ENCODE measurements around the gene OR2B3.

The OR2B3 gene

GRCh38 chr6:29107758-29108157 lies 20.6 kb upstream of the OR2B3 start, which contains the start of gene OR2J3:
TSS of gene OR2J3 (plus strand) at chr6:29108058. CDS start at chr6:29111891, 3,833 bp downstream.
- Mint-ChIP-seq H3K4me3 (no peak within 1 kb of the TSS), H3K9me3 (peaks cover 5% of the 10 kb centered on the region), H3K4me1 (no peaks in the 10 kb centered on the region), H3K36me3 (ENCODE audit: low read depth) (no peaks in the 10 kb centered on the region), H3K27ac (no peak within 1 kb of the TSS), H3K27me3 (ENCODE audit: low read depth) (peaks cover 16% of the 10 kb centered on the region)
- no peak for TF ChIP-seq CTCF (IDR thresholded peaks at IDR 0.05; ENCODE audit: unreplicated experiment in 3 of 3)

GRCh38 chr6:29099190-29099589 lies 12.1 kb upstream of the OR2B3 start, which contains the start of gene OR2J1:
TSS of gene OR2J1 (plus strand) at chr6:29099490. CDS start at chr6:29100943, 1,453 bp downstream.
- Mint-ChIP-seq H3K27ac (no peak within 1 kb of the TSS), H3K36me3 (ENCODE audit: low read depth) (no peaks in the 10 kb centered on the region), H3K9me3 (peaks cover 5% of the 10 kb centered on the region), H3K4me3 (no peak within 1 kb of the TSS), H3K27me3 (ENCODE audit: low read depth) (peaks cover 5% of the 10 kb centered on the region), H3K4me1 (no peaks in the 10 kb centered on the region)
- TF ChIP-seq CTCF (IDR thresholded peaks at IDR 0.05; ENCODE audit: unreplicated experiment in 3 of 3), result no peak

GRCh38 chr6:29097803-29098202 lies 10.7 kb upstream of the OR2B3 start:
- H3K4me1 Mint-ChIP-seq, result no peaks in the 10 kb centered on the region
- H3K4me3 Mint-ChIP-seq, result no peak overlapping the region
- no peaks in the 10 kb centered on the region for H3K36me3 Mint-ChIP-seq (ENCODE audit: low read depth)
- no peaks in the 10 kb centered on the region for H3K27me3 Mint-ChIP-seq (ENCODE audit: low read depth)
- H3K9me3 Mint-ChIP-seq, result no peaks in the 10 kb centered on the region
- H3K27ac Mint-ChIP-seq, result peak overlapping the region in 1 of 3 experiments; percentile 24
- TF ChIP-seq CTCF (IDR thresholded peaks at IDR 0.05; ENCODE audit: unreplicated experiment in 3 of 3), result no peak

GRCh38 chr6:29092957-29093356 lies 5.8 kb upstream of the OR2B3 start:
- Mint-ChIP-seq H3K9me3 (no peaks in the 10 kb centered on the region), H3K36me3 (ENCODE audit: low read depth) (no peaks in the 10 kb centered on the region), H3K27ac (peak overlapping the region in 2 of 3 experiments; percentile 7 to 33), H3K4me3 (no peak overlapping the region), H3K27me3 (ENCODE audit: low read depth) (no peaks in the 10 kb centered on the region), H3K4me1 (no peaks in the 10 kb centered on the region)
- TF ChIP-seq CTCF (IDR thresholded peaks at IDR 0.05; ENCODE audit: unreplicated experiment in 3 of 3), result no peak

GRCh38 chr6:29082457-29082856 lies 4.7 kb downstream of the OR2B3 start:
- no peak overlapping the region for H3K4me3 Mint-ChIP-seq

More at GRCh38 chr6:29082457-29082856, 4.7 kb downstream of the OR2B3 start:
- H3K27me3 Mint-ChIP-seq (ENCODE audit: low read depth), result no peaks in the 10 kb centered on the region
- no peaks in the 10 kb centered on the region for H3K4me1 Mint-ChIP-seq
- H3K9me3 Mint-ChIP-seq, result no peaks in the 10 kb centered on the region
- peak overlapping the region in 1 of 3 experiments; percentile 47 for H3K27ac Mint-ChIP-seq
- no peak for TF ChIP-seq CTCF (IDR thresholded peaks at IDR 0.05; ENCODE audit: unreplicated experiment in 3 of 3)
- H3K36me3 Mint-ChIP-seq (ENCODE audit: low read depth), result no peaks in the 10 kb centered on the region

Data from nephron (organoid).